ENCODE data around the gene NMNAT3.

GRCh38 chr3:139642996-139643395 is 34.8 kb downstream of the NMNAT3 start:
- no peak for TF ChIP-seq CTCF (IDR thresholded peaks at IDR 0.05)
- no peak for TF ChIP-seq POLR2A (IDR thresholded peaks at IDR 0.05)

Measured in Peyer's patch (tissue), 4 donors.